Nephron progenitor cell (in vitro differentiated cells): Measurements from ENCODE around the gene SPATA46.

Experiments
- DNase-seq: peaks from one replicate; pipeline ENCODE4 v3.0.0; 2021
- H3K27ac Mint-ChIP-seq: 2 replicates; pipeline ENCODE4 v1.8.0; 2021; ENCODE audit warnings: mild to moderate bottlenecking, moderate library complexity, mixed read lengths
- H3K27me3 Mint-ChIP-seq: 2 replicates; pipeline ENCODE4 v1.8.0; 2021; ENCODE audit warnings: mild to moderate bottlenecking, low read depth, mixed read lengths; ENCODE audit not compliant: poor library complexity
- H3K36me3 Mint-ChIP-seq: 2 replicates; pipeline ENCODE4 v1.8.0; 2021; ENCODE audit warnings: low read depth, mixed read lengths
- H3K4me1 Mint-ChIP-seq: 2 replicates; pipeline ENCODE4 v1.8.0; 2021; ENCODE audit warnings: mixed read lengths
- H3K4me3 Mint-ChIP-seq: 2 replicates; pipeline ENCODE4 v1.8.0; 2021; ENCODE audit warnings: mild to moderate bottlenecking, moderate library complexity, mixed read lengths
- H3K9me3 Mint-ChIP-seq: 2 replicates; pipeline ENCODE4 v1.8.0; 2021; ENCODE audit warnings: mild to moderate bottlenecking, moderate library complexity, mixed read lengths
- TF ChIP-seq, protein P1 (sequence below): fragments of 200-600 bp; sonication (generic); IDR thresholded peaks from 2 replicates; pipeline ENCODE4 v1.5.0; 2021; ENCODE audit warnings: antibody characterized with exemption

Gene SPATA46

GRCh38 chr1:162381941-162382750, 5.5 kb upstream of the SPATA46 start:
- Mint-ChIP-seq H3K4me1 (peaks cover 10% of the 10 kb centered on the region), H3K27me3 (peaks cover 8% of the 10 kb centered on the region), H3K9me3 (no peaks in the 10 kb centered on the region)

DNA sequence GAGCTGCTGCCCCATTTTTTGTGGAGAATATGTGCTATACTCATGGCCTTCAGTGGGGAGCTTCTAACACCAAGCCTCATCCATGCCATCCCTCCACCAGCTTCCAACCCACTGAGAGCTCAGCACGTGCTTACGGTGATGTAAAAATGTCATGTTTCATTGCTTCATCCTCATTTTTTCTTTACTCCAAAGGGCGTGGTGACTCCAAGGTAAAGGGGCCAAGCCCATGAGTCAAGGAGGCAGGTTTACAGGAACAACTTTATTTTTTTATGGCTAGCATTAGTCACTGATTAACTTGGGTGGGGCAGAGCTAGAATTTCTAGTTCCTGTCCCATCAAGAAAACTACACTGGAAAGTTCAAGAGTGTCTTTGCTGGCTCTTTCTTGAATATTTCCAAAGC, 4.7 kb upstream of the SPATA46 start, which contains the start of gene C1orf226:
TSS of gene C1orf226 (plus strand) at position 346 of the 400 bp plus-strand sequence. CDS start 174 bp downstream, outside the sequence.
- Mint-ChIP-seq H3K36me3 (peaks cover 4% of the 10 kb centered on the region), H3K9me3 (no peaks in the 10 kb centered on the region), H3K27me3 (peaks cover 8% of the 10 kb centered on the region), H3K27ac (peak within 1 kb of the TSS; percentile 36), H3K4me1 (peaks cover 15% of the 10 kb centered on the region), H3K4me3 (no peak within 1 kb of the TSS)
- DNase-seq, result no peak
- TF ChIP-seq, protein P1, sequence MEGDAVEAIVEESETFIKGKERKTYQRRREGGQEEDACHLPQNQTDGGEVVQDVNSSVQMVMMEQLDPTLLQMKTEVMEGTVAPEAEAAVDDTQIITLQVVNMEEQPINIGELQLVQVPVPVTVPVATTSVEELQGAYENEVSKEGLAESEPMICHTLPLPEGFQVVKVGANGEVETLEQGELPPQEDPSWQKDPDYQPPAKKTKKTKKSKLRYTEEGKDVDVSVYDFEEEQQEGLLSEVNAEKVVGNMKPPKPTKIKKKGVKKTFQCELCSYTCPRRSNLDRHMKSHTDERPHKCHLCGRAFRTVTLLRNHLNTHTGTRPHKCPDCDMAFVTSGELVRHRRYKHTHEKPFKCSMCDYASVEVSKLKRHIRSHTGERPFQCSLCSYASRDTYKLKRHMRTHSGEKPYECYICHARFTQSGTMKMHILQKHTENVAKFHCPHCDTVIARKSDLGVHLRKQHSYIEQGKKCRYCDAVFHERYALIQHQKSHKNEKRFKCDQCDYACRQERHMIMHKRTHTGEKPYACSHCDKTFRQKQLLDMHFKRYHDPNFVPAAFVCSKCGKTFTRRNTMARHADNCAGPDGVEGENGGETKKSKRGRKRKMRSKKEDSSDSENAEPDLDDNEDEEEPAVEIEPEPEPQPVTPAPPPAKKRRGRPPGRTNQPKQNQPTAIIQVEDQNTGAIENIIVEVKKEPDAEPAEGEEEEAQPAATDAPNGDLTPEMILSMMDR, result no peak

More at GRCh38 chr1:162381941-162382750, 5.5 kb upstream of the SPATA46 start:
- no peak for DNase-seq
- Mint-ChIP-seq H3K36me3 (peaks cover 4% of the 10 kb centered on the region), H3K27ac (no peak overlapping the region), H3K4me3 (no peak overlapping the region)
- TF ChIP-seq, protein P1, result no peak

DNA sequence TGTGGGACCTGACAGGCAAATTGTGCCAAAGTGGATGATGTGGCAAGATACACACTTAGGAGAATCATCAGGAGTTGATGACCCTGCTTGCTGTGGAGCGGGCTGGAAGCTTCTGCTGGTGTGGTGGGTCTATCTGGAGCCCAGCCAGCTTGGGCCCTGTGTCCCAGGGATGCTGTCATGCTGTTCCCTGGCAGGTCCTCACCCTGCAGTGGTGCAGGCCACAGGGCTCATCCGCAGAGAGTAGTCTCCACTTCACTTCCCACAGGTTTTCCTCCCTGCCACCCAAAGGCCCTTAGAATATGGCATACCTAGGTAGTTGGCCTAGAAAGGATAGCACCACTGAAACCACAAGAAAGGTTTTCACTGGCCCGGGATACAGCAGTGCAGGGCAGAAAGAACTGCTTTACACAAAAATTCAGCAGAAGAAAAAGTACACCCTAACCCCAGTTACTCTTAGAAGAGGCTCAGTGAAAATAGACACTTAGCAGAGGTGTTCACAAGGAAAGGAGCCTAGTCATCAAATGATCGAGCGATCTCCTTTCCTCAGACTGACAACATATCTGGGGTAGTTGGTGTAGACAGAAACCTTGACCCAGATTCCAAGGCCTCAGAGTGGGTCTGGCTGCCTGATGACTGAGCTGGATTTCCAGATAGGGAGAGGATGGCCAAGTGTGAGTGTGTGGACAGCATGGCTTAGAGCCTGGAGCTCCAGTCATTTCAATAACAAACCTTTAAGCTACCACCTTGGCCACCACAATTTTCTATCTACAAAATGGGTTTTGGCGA, 3.6 kb upstream of the SPATA46 start:
- no peak overlapping the region for H3K4me3 Mint-ChIP-seq
- peaks cover 22% of the 10 kb centered on the region for H3K4me1 Mint-ChIP-seq
- H3K27me3 Mint-ChIP-seq, result peaks cover 5% of the 10 kb centered on the region
- DNase-seq, result no peak
- TF ChIP-seq, protein P1, result no peak
- no peaks in the 10 kb centered on the region for H3K9me3 Mint-ChIP-seq
- H3K27ac Mint-ChIP-seq, result no peak overlapping the region
- H3K36me3 Mint-ChIP-seq, result peaks cover 4% of the 10 kb centered on the region

GRCh38 chr1:162375463-162375862, 1.2 kb downstream of the SPATA46 start:
- Mint-ChIP-seq H3K4me3 (no peak overlapping the region), H3K27me3 (peaks cover 11% of the 10 kb centered on the region), H3K9me3 (no peaks in the 10 kb centered on the region), H3K4me1 (peaks cover 17% of the 10 kb centered on the region), H3K27ac (peak overlapping the region; percentile 68), H3K36me3 (no peaks in the 10 kb centered on the region)
- TF ChIP-seq, protein P1, result no peak
- no peak for DNase-seq

DNA sequence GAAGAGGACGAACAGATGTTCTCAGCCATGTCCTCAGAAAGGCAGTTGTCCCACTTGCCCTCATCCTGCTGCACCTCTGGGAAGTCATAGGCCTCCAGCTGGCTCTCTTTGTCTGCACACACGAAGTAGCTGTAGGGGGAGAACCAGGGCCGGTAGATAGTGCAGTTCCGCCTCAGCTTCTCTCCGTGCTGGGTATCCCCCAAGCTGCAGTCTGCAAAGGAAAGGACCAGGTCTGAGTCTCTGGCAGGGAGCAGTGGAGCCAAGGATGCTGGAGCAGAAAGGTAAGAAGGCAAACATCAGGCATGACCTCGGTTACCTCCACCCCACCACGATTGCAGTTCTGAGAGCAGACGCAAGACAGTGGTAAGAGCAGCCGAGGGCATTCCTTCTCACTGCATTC, 2.2 kb downstream of the SPATA46 start:
- Mint-ChIP-seq H3K27me3 (peaks cover 11% of the 10 kb centered on the region), H3K36me3 (no peaks in the 10 kb centered on the region), H3K9me3 (no peaks in the 10 kb centered on the region), H3K4me1 (peaks cover 17% of the 10 kb centered on the region), H3K27ac (no peak overlapping the region), H3K4me3 (no peak overlapping the region)
- DNase-seq, result no peak
- TF ChIP-seq, protein P1, result no peak
